Stimulated activated memory B cell treated with anti-CD40 and anti-IgM and Interleukin-4, amounts not matched to agents 10 μg/mL and 1 μg/mL and 100 μg/mL, for 72 hours (primary cell): ENCODE results near the gene CTTN.

Source experiments
- ATAC-seq: fragments of 150-1000 bp; cut with Tn5 transposase; 2 replicates; pipeline ENCODE4 v1.10.0; 2021
- H3K27ac Mint-ChIP-seq: one replicate; pipeline ENCODE4 v1.8.0; 2022; ENCODE audit warnings: mild to moderate bottlenecking, mixed read lengths
- H3K27me3 Mint-ChIP-seq: one replicate; pipeline ENCODE4 v1.8.0; 2022; ENCODE audit warnings: mixed read lengths
- H3K36me3 Mint-ChIP-seq: one replicate; pipeline ENCODE4 v1.8.0; 2022; ENCODE audit warnings: mixed read lengths
- H3K4me1 Mint-ChIP-seq: one replicate; pipeline ENCODE4 v1.8.0; 2022; ENCODE audit warnings: mixed read lengths
- H3K4me3 Mint-ChIP-seq: one replicate; pipeline ENCODE4 v1.8.0; 2022; ENCODE audit warnings: mild to moderate bottlenecking, moderate library complexity, mixed read lengths
- H3K9me3 Mint-ChIP-seq: one replicate; pipeline ENCODE4 v1.8.0; 2022; ENCODE audit warnings: mixed read lengths

Gene CTTN

DNA sequence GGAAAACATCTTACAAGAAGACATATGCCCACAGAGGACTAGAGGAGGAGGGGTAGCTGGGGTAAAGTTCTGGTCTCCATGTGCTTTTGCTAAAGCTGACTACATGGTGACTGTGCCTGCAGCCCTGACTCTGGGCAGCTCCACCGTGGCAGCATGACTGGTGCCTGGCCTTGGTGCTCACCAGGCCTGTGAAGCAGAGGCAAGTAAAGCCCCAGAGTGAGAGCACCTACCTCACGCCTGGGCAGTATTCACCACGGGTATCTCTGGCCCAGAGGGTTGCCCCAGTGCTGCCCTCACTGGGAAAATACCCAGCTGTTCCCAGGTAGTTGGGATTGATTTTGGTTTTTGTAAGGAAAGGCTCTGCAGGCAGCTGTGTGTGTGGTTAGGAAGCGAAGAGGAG lies 78.3 kb downstream of the CTTN start:
- Mint-ChIP-seq H3K4me3 (no peak overlapping the region), H3K27me3 (peaks cover 16% of the 10 kb centered on the region), H3K9me3 (no peaks in the 10 kb centered on the region), H3K4me1 (peaks cover under 1% of the 10 kb centered on the region), H3K36me3 (no peaks in the 10 kb centered on the region), H3K27ac (no peak overlapping the region)
- ATAC-seq = no peak

DNA sequence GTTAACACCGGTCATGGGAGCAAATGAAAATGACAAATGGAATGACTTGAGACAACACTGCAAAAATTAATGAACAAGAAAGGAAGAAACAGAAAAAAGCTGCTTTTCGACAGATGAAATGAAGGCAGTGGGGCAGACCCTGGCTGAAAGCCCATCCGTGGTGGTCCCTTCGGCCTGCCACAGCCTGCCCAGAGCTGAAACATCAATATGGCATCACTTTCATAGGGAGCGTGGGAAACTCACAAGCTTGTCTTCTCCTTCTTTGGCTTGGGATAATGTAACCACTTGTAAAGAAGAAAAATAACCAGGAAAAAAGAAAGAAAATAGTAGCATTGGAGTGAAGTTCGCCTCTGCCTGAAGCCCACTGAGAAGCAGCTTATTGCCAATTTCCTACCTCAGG lies 78.8 kb downstream of the CTTN start:
- H3K27ac Mint-ChIP-seq = no peak overlapping the region
- no peaks in the 10 kb centered on the region for H3K4me1 Mint-ChIP-seq
- H3K27me3 Mint-ChIP-seq = peaks cover 11% of the 10 kb centered on the region
- ATAC-seq = no peak
- no peaks in the 10 kb centered on the region for H3K9me3 Mint-ChIP-seq
- no peak overlapping the region for H3K4me3 Mint-ChIP-seq
- H3K36me3 Mint-ChIP-seq = no peaks in the 10 kb centered on the region

DNA sequence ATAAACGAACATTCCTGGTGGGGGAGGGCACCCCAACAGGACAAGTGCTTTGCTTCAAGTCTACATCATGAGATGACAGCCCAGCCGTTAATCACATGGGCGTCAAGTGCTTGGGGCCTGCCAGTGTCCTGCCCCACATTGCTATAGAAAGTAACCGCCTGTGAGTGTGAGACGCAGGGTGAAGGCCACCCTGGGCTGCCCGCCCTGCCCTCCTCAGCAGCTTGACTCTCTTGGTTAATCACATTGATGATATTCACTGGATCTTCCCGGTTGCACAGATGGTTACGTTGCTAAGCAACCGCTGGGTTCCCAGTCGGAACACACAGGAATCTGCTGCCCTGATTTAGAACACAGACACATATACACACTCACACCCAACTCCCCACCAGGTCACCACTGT lies 79.3 kb downstream of the CTTN start:
- H3K9me3 Mint-ChIP-seq = no peaks in the 10 kb centered on the region
- H3K4me1 Mint-ChIP-seq = no peaks in the 10 kb centered on the region
- ATAC-seq = no peak
- no peaks in the 10 kb centered on the region for H3K36me3 Mint-ChIP-seq
- no peak overlapping the region for H3K27ac Mint-ChIP-seq
- no peak overlapping the region for H3K4me3 Mint-ChIP-seq
- peaks cover 7% of the 10 kb centered on the region for H3K27me3 Mint-ChIP-seq

DNA sequence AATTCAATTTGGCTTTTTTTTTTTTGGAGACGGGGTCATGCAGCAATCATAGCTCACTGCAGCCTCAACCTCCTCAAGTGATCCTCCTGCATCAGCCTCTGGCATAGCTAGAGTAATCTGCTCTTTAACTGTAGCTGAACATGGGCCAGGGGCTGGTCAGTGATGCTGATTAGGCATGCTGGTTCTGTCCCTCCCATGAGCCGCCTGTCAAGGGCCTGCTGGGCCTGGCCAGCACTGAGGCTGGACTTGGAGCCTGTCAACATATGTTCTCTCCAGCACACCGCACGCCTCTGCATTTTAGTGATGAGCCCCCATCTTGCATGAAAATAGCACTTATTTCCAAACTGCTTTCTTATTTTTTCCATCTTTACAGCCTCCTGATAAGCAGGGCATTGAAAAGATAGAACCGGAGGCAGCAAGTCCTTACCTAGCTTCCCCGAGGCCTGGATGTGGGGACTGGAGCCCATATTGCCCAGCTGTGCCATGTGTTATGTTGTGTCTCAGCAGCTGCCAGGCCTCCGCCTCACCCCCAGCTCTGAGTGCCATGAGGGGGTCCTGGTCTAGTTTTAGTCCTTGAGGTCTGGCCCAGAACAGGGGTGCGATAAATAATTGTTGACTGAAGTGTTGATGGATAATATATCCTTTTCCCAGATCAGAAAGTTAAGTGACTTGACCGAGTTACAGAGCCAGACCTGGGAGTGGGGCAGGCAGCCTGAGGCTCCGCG lies 80.0 kb downstream of the CTTN start:
- Mint-ChIP-seq H3K27ac (no peak overlapping the region), H3K4me3 (no peak overlapping the region), H3K27me3 (no peaks in the 10 kb centered on the region), H3K4me1 (no peaks in the 10 kb centered on the region), H3K9me3 (no peaks in the 10 kb centered on the region), H3K36me3 (no peaks in the 10 kb centered on the region)
- no peak for ATAC-seq

GRCh38 chr11:70480711-70481110 lies 82.4 kb downstream of the CTTN start:
- Mint-ChIP-seq H3K27me3 (peaks cover 7% of the 10 kb centered on the region), H3K27ac (no peak overlapping the region), H3K4me3 (no peak overlapping the region), H3K4me1 (no peaks in the 10 kb centered on the region), H3K36me3 (no peaks in the 10 kb centered on the region), H3K9me3 (no peaks in the 10 kb centered on the region)
- no peak for ATAC-seq

GRCh38 chr11:70481625-70482528 lies 83.5 kb downstream of the CTTN start:
- H3K27me3 Mint-ChIP-seq = peaks cover 12% of the 10 kb centered on the region
- ATAC-seq = no peak
- no peak overlapping the region for H3K4me3 Mint-ChIP-seq
- no peaks in the 10 kb centered on the region for H3K9me3 Mint-ChIP-seq
- H3K4me1 Mint-ChIP-seq = no peaks in the 10 kb centered on the region
- H3K27ac Mint-ChIP-seq = no peak overlapping the region
- no peaks in the 10 kb centered on the region for H3K36me3 Mint-ChIP-seq

DNA sequence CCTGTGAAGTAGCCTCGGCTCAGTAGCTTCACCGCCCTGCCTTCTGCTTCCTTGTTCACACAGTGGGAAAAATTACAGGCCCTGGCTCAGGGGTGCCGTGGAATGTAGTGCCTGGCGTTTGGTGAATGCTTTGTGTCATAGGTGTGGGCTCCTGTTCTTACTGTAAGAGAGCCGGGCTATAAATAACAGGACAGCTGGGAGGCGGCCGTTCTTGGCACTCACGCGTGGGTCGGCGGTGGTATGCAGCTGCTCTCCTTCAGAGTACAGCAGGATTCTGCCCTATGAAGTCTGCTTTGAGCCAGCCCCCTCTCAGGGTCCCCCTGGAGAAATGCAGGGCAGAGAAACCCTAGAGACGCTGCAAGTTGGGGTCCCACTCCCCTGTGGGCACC lies 84.2 kb downstream of the CTTN start:
- H3K27me3 Mint-ChIP-seq = peaks cover 12% of the 10 kb centered on the region
- no peaks in the 10 kb centered on the region for H3K4me1 Mint-ChIP-seq
- H3K36me3 Mint-ChIP-seq = no peaks in the 10 kb centered on the region
- no peak for ATAC-seq
- no peak overlapping the region for H3K4me3 Mint-ChIP-seq
- no peaks in the 10 kb centered on the region for H3K9me3 Mint-ChIP-seq
- no peak overlapping the region for H3K27ac Mint-ChIP-seq

DNA sequence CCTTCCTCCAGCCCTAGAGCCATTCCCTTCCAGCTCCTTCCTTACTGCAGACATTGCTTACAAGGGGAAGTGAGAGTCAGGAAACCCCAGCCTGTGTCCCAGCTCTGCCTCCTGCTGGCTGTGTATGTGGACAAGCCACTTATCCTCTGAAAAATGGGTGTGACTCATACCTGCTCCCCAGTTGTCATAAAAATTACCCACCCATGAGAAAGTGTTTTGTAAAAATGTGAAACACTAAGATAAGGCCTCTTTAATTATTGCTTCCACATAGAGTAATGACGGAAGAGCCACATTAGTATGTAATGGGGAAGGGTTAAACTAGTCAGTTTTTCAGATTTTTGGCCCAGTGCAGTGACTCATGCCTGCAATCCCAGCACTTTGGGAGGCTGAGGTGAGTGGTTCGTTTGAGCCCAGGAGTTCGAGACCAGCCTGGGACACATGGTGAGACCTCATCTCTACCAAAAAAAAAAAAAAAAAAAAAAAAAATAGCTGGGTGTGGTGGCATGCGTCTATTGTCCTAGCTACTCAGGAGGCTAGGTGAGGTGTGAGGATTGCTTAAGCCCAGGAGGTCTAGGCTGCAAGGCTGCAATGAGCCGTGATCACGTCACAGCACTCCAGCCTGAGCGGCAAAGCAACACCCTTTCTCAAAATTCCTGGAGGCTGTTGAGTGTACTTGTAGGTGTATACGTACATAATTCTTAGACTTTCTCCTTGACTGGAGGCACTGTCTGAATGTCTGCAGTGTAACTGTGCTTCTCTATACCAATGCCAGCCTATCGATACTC lies 84.9 kb downstream of the CTTN start:
- H3K4me1 Mint-ChIP-seq = no peaks in the 10 kb centered on the region
- no peaks in the 10 kb centered on the region for H3K9me3 Mint-ChIP-seq
- H3K27ac Mint-ChIP-seq = no peak overlapping the region
- no peaks in the 10 kb centered on the region for H3K36me3 Mint-ChIP-seq
- ATAC-seq = no peak
- no peak overlapping the region for H3K4me3 Mint-ChIP-seq
- H3K27me3 Mint-ChIP-seq = peaks cover 12% of the 10 kb centered on the region

DNA sequence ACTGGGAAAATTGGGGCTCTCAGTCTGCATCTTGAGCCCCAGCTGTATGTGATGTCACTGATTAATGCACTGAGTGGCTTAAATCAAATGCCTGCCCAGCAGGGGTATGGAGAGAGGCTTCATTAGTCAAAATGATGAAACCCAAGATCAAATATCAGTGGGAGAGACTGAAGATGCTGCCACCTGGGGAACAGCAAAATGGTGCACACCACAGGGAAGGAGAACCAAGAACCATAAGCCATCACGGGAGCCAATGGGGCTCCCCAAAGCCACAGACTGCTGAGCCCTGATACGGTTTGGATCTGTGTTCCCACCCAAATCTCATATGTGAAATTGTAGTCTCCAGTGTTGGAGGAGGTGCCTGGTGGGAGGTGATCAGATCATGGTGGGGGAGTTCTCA lies 85.6 kb downstream of the CTTN start:
- no peaks in the 10 kb centered on the region for H3K4me1 Mint-ChIP-seq

DNA sequence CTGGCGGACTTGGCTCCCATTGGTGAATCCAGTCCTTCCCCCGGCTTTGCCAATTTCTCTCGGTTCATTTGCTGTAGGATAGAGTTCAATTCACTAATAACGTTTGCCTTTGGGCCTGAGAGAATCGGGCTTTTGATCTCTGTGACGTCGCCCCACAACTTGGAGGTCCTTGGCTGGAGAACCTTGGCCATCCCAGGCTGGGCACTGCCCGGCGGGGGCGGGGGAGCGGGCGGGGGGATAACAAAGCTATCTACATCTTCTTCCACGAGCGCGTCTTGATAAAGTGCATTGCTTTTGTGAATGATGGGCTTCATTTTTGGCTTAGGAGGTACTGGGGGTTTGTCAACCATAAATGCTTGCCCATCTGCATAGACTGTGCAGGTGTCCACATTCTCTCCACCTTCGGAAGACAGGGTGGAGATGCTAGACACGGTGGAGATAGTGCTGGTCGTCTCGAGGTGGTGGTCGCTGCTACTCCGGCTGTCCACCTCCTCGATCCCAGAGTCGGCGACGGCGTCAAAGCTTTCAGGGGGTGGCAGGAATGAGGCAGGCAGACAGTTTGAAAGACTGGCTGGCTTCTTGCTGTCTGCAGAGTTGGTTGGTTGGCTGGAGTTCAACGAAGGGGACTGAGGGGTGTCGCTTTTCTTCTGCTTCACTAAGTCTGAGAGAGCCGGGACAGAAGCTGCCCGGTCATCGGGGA lies 87.1 kb downstream of the CTTN start:
- H3K4me1 Mint-ChIP-seq = no peaks in the 10 kb centered on the region
- ATAC-seq = no peak
- no peak overlapping the region for H3K27ac Mint-ChIP-seq
- peaks cover 12% of the 10 kb centered on the region for H3K27me3 Mint-ChIP-seq
- H3K36me3 Mint-ChIP-seq = no peaks in the 10 kb centered on the region
- no peaks in the 10 kb centered on the region for H3K9me3 Mint-ChIP-seq
- no peak overlapping the region for H3K4me3 Mint-ChIP-seq

More for the DNA sequence above, 85.6 kb downstream of the CTTN start:
- Mint-ChIP-seq H3K27me3 (peaks cover 12% of the 10 kb centered on the region), H3K27ac (no peak overlapping the region), H3K4me3 (no peak overlapping the region), H3K36me3 (no peaks in the 10 kb centered on the region), H3K9me3 (no peaks in the 10 kb centered on the region)
- ATAC-seq = no peak

- H3K36me3 Mint-ChIP-seq = peaks cover 2% of the 10 kb centered on the region
- peaks cover 2% of the 10 kb centered on the region for H3K9me3 Mint-ChIP-seq
- no peak for ATAC-seq
- no peak overlapping the region for H3K27ac Mint-ChIP-seq
- H3K27me3 Mint-ChIP-seq = peaks cover 12% of the 10 kb centered on the region
- H3K4me3 Mint-ChIP-seq = no peak overlapping the region
- H3K4me1 Mint-ChIP-seq = no peaks in the 10 kb centered on the region
These were observed 87.7 kb downstream of the CTTN start for GRCh38 chr11:70486026-70486415.
